G401.6 (cell line): ENCODE data around the gene SEMA3E.
"Not testable (repeated sequence)": the region's sequence is repeated elsewhere in the genome, so short reads cannot be mapped to it uniquely, and the experiment has no call there.

Experiments
- FAIRE-seq: peaks from 2 replicates; lab custom pipeline; 2012; peaks lifted over from hg19 to GRCh38; lab: Jason Lieb, UNC

Gene SEMA3E

DNA sequence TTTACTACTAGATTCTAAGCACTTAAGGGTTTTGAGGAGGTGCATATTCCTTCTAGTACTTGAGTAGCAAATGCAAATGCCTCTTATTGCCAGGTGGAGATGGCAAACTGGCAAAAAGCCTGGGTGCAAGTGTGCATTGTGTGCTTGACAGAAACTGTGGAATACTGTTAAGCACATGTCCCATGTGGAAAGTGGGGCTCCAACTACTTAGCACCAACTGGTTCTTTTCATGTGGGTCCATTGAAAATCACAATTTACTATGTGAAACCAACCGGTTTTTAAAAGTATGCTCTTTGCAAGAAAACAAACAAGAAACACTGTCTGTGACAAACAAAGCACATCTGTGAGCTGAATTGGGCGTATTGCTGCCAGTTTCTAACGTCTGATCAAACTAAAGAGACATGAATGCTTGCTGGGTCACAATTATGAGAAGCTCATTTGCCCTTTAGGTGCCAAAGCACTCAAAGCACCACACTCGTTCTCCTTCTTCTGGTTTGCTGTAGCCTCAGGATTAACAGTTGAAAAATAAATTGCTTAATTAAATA, 197.4 kb downstream of the SEMA3E start:
- no peak for FAIRE-seq

- no peak for FAIRE-seq
These were observed 199.2 kb downstream of the SEMA3E start for GRCh38 chr7:83449781-83450180.

- no peak for FAIRE-seq
These were observed 201.3 kb downstream of the SEMA3E start for GRCh38 chr7:83447681-83448080.

DNA sequence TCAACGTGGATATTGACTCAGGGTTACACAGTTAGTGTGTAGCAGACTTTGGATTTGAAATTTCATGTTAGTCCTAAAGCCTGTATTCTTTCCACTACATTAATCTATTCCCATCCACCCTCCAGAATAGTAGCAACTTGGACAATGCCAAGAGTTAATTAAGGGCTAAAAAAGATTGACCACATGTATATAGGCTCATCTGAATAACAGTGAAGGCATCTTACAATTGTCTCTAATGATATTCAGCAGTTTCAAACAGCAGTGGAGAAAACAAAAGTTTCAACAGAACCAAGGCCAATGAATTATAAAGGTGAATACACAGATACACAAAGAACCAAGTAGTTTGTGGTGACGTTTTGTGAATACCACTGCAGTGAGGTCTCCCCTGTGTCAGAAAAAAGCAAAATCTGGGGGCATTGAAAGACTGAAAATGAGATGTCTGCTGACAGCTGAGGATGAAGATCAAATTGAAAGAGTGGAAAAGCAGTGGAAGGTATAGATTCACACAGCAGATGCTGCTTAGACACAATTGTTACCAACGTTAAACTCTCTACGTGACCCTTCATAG, 202.8 kb downstream of the SEMA3E start:
- FAIRE-seq = no peak

DNA sequence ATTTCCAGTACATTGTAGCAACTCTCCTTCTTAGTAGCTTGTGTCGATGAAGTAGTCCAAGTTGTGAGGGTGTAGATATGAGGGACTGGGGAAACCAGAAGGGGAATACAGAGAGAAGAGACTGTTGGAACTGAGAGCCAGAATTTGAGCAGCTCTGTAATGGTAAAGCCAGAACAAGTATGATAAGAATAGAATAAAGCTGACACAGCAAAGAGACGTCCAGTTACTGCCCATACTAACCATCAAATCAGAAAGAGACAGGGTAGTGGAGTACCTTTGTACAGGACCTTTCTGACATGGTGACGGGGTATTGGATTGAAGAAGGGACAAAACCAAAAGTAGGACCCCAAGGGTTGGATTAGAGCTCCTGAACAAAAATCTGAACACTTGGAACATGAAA, 206.0 kb downstream of the SEMA3E start:
- FAIRE-seq = no peak

DNA sequence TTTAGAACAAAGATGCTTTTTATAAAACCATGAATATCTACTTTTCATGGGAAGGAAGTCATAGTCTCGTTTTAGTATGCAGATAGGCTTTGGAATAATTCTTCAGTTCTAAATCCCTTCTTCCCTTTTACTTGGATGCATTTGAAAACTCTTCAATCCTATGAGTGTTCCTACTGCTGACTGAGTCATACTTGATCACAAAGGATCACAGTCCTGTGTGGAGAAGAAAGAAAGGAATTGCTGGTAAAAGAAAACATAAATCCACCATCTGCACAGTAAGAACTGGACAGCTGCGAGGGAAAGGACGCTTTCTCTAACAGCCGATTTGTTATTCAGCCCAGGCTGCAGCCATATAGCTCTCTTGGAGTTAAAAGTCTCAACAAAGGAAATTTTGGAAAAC, 209.9 kb downstream of the SEMA3E start:
- FAIRE-seq = no peak

- FAIRE-seq = not testable (repeated sequence)
These were observed 218.7 kb downstream of the SEMA3E start for GRCh38 chr7:83430289-83430688.

- FAIRE-seq = no peak
These were observed 219.4 kb downstream of the SEMA3E start for GRCh38 chr7:83429493-83429892.

DNA sequence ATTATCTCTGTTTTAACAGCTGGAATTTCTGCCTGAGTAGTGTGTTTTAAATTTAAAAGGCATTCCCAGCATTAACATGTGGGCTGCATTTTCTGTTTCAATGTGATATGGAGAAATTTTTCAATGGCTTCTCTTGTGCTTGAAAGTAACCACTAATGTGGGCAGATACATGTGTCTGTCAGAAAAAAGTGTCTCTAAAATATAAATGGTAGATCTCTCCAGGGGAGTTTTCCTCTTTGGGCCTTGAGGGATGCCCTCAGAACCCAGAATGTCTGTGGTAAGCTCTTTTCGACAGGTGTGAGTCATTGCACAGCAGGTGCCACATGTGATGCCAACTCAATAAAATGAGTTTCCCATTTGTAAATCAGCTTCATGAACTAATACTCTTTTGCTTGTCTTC, 221.1 kb downstream of the SEMA3E start:
- no peak for FAIRE-seq

DNA sequence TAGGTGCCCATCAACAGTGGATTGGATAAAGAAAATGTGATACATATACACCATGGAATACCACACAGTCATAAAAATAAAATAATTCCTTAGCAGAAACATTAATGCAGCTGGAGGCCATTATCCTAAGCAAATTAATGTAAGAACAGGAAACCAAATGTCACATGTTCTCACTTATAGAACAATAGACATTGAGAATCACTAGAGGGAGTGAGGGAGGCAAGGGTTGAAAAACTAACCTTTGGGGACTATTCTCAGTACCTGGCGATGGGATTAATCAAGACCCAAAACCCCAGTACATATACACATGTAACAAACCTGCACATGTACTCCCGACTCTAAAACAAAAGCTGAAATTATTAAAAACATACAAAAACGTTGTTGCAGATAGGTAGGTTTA, 222.6 kb downstream of the SEMA3E start:
- FAIRE-seq = no peak

DNA sequence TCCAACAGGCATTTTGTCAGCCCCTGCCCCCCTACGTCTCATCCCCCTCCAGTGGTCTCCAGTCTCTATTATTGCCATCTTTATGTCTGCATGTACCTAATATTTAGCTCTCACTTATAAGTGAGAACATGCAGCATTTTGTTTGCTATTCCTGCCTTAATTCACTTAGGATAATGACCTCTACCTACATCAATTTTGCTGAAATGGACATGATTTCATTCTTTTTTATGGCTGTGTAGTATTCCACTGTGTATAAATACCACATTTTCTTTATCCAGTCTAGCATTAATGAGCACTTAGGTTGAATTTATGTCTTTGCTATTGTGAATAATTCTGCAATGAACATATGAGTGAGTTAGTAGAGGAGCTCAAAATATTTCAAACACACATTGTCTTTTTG, 229.9 kb downstream of the SEMA3E start:
- no peak for FAIRE-seq

DNA sequence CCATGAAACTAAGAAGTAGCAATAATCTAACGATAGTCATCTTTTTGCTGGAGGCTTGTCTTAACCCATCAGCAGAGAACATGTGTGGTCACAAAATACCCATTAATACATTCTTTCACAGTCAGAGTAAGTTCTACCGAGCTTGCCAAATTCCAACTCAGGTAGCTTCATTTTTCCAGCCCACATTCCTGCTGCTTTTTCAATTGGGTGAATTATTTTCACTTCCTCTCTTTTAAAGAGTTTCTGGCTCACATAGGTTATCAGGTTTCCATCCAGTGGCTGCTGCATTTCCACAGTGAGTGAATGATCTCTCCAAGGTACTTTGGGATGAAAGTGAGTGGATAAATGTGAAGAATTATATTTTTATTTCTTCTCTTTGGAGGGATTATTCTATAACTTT, 233.1 kb downstream of the SEMA3E start:
- peak; percentile 53 for FAIRE-seq

GRCh38 chr7:83414947-83415346, 234.0 kb downstream of the SEMA3E start:
- FAIRE-seq = no peak

- no peak for FAIRE-seq
These were observed 235.1 kb downstream of the SEMA3E start for GRCh38 chr7:83413831-83414230.

GRCh38 chr7:83413424-83413823, 235.5 kb downstream of the SEMA3E start:
- no peak for FAIRE-seq

DNA sequence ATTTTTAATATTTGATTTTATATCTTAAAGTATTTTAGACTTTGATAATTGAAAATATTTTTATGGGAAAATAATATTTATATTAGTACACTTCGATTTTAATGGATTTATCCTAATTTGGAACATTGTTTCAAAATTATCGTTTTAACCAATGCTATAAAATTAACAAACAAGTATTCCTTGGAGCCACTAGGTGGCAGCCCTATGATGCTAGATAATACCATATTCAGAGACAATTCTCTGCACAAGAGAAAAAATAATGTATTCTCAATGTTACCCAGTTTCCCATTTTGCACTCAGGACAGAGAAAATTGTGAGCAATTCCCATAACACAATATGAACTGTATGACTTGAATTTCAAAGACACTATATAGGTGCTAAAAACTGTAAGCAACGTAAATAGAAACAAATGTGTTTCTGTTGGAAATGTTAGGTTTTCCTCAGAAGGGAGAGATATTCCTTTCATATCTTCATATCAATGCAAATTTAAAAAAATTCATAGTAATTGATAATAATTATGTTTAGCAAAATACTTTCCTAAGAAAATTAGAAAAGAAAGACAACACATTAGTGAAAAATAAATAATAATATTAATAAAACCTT, 237.8 kb downstream of the SEMA3E start:
- peak; percentile 99 for FAIRE-seq

- FAIRE-seq = no peak
These were observed 254.2 kb downstream of the SEMA3E start for GRCh38 chr7:83394776-83395175.

DNA sequence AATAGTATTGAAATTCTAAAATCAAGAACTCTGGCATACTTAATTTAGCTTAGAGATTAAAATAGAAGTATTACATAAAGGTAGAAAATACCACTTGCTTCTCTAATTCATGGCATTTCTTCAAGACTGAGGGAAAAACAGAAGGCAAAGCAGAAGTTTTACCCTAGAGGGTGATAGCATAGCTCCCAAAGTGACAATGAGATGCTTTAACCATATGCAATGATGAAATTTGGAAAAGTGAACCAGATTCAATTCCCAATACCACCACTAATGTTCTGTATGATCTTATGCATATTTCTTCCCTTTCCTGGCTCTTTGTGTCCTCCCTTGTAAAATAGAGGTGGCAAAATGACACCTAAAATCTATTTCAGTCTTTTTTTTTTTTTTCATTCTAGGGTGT, 260.5 kb downstream of the SEMA3E start:
- FAIRE-seq = no peak

DNA sequence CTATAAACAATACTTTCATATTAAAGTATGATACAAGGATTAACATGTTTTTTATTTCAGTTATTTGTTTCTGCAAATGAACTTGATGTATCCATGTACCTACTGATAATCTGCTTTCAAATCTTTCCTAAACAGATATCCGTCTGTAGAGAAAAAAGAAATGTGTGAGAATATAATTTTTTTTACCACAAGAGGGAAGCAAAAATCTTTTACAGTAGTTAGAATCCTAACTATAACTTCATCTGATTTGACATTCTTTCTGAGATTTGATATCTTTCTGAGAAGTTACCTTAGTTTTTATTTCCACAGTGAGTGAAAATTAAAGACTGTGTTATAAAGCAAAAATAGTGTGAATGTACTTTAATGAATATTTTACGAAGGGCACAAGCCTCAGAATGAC, 282.3 kb downstream of the SEMA3E start:
- FAIRE-seq = peak; percentile 97

- FAIRE-seq = no peak
These were observed 283.2 kb downstream of the SEMA3E start for GRCh38 chr7:83365746-83366145.

DNA sequence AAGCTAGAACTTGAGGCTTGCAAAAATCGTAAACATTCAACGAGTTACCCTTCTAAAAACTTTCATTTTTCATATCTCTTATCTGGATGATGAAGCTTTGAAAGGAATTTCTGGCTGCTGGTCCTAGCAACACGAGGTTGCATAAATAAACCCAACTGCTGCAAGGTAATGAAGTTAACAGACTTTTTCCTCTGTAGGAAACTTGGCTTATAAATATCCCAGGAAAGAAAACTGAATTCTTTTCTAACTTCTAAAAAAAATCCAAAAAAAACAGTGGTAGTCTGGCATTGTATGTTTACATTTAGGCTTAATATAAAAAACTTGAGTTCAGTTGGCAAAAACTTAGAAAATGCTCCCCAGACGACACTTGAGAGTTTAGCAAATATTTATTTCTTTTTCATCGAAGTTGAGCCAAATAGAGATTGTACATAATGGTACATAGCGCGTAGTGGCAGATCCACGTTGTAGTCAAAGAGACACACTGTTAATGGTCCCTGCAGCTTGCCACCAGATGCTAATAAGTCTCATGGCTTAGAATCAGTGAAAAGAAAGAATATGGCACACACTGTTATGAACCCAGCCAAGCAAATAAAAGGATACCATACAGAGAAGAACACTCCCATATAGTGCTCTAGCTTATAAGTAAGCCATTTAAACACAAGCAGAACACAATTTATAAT, 285.9 kb downstream of the SEMA3E start:
- no peak for FAIRE-seq

DNA sequence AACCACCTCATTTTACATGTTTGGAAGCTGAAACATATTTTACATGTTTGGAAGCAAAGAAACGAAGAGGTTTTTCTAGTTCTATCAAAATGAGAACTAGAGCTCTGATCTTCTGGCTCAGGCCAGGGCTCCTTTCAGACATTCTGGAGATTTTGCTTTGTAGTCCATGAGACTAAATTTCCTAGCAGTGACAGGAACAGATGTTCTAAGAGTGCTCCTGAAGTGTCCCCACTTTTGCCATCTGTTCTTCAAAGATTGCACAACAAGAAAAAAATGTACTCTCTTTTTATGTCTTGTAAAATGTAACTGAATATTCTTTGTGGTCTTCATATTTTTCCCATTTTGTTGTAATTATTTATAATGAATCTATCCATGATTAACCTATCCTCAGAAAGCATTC, 289.8 kb downstream of the SEMA3E start:
- peak; percentile 15 for FAIRE-seq

GRCh38 chr7:83355143-83355542, 293.8 kb downstream of the SEMA3E start:
- FAIRE-seq = no peak

DNA sequence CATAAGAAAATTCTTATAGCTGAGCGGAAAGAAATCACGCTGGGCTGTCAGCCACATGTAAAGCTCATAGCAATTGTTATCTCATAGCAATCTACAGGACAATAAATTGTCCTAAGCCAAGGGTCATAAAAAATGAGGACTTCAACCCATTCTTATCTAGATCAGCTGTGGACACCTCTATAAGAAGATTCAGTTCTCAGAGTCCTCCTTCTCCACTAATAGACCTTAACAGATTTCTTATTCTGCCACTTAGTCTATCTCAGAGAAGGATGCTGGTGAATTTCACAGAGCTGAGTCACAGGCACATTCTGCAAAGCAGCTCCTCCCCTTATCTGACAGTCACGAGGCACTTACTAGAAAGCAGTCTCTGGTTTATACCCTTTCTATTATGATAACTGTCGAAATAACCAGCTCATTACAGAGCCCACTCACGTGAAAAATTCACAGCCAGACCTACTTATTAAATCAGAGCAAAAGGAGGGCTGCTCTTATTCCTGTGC, 300.9 kb downstream of the SEMA3E start:
- FAIRE-seq = no peak
